SK-N-SH treated with all-trans-retinoic acid at 6 μM for 48 hours (cell line): Measurements from ENCODE around the gene AFM.
"Not testable (repeated sequence)": the region's sequence is repeated elsewhere in the genome, so short reads cannot be mapped to it uniquely, and the experiment has no call there.

Experiments used
- ATAC-seq: fragments of 200-7000 bp; cut with Tn5 transposase; 3 replicates; pipeline ENCODE4 v1.9.1; 2020; ENCODE audit warnings: mild to moderate bottlenecking, moderate library complexity
- ARNTL ChIP-seq: fragments of 450-650 bp; formaldehyde crosslinking; IDR thresholded peaks from 2 replicates; pipeline ENCODE4 v1.5.0; 2020; ENCODE audit warnings: low read depth, mild to moderate bottlenecking, moderate library complexity, borderline replicate concordance
- BACH2 ChIP-seq: fragments of 250-450 bp; sonication (Bioruptor Pico); IDR thresholded peaks from 2 replicates; pipeline ENCODE4 v1.9.0; 2021; ENCODE audit warnings: mild to moderate bottlenecking, borderline replicate concordance
- CREB5 ChIP-seq: fragments of 250-450 bp; sonication (Bioruptor Pico); IDR thresholded peaks from 2 replicates; pipeline ENCODE4 v1.5.1; 2020; ENCODE audit warnings: low read depth, mild to moderate bottlenecking, moderate library complexity
- CSDC2 ChIP-seq: fragments of 250-450 bp; sonication (Bioruptor Pico); IDR thresholded peaks from 2 replicates; pipeline ENCODE4 v1.5.0; 2020; ENCODE audit warnings: mild to moderate bottlenecking, moderate library complexity
- CSRNP3 ChIP-seq: fragments of 250-450 bp; sonication (Bioruptor Pico); IDR thresholded peaks from 2 replicates; pipeline ENCODE4 v1.5.1; 2021; ENCODE audit warnings: mild to moderate bottlenecking, moderate library complexity
- ESRRG ChIP-seq: fragments of 250-450 bp; sonication (Bioruptor Pico); IDR thresholded peaks from 2 replicates; pipeline ENCODE4 v1.6.1; 2021; ENCODE audit warnings: mild to moderate bottlenecking
- OSR1 ChIP-seq: fragments of 250-450 bp; sonication (Bioruptor Pico); IDR thresholded peaks from 2 replicates; pipeline ENCODE4 v1.8.0; 2022; ENCODE audit warnings: moderate library complexity, mild to moderate bottlenecking, inconsistent platforms
- PPARA ChIP-seq: fragments of 250-450 bp; sonication (Bioruptor Pico); IDR thresholded peaks from 2 replicates; pipeline ENCODE4 v1.5.0; 2020; ENCODE audit warnings: mild to moderate bottlenecking, borderline replicate concordance
- SNAI2 ChIP-seq: fragments of 250-450 bp; sonication (Bioruptor Pico); IDR thresholded peaks from 2 replicates; pipeline ENCODE4 v1.5.0; 2020; ENCODE audit warnings: mild to moderate bottlenecking, moderate library complexity
- TCF4 ChIP-seq: fragments of 250-450 bp; sonication (Bioruptor Pico); IDR thresholded peaks from 2 replicates; pipeline ENCODE4 v1.8.0; 2021; ENCODE audit warnings: mild to moderate bottlenecking, moderate library complexity, borderline replicate concordance
- TSHZ2 ChIP-seq: fragments of 250-450 bp; sonication (Bioruptor Pico); IDR thresholded peaks from 2 replicates; pipeline ENCODE4 v1.5.0; 2020; ENCODE audit warnings: mild to moderate bottlenecking, moderate library complexity
- ZC3H10 ChIP-seq: fragments of 250-450 bp; sonication (Bioruptor Pico); IDR thresholded peaks from 2 replicates; pipeline ENCODE4 v1.5.1; 2021; ENCODE audit warnings: mild to moderate bottlenecking, moderate library complexity
- ZNF565 ChIP-seq: fragments of 450-650 bp; formaldehyde crosslinking; conservative IDR thresholded peaks from 2 replicates; pipeline ENCODE4 v1.5.0; 2020; ENCODE audit warnings: low read depth, mild to moderate bottlenecking, moderate library complexity
- ZNF70 ChIP-seq: fragments of 450-650 bp; formaldehyde crosslinking; IDR thresholded peaks from 2 replicates; pipeline ENCODE4 v1.5.0; 2020; ENCODE audit warnings: mild to moderate bottlenecking, moderate library complexity

AFM gene

GRCh38 chr4:73544620-73545019 is 63.1 kb downstream of the AFM start:
- TF ChIP-seq ZNF70 (no peak), CSDC2 (no peak), CREB5 (CRISPR knock-in tag) (no peak), TSHZ2 (no peak), ESRRG (CRISPR knock-in tag) (no peak), OSR1 (CRISPR knock-in tag) (no peak), BACH2 (CRISPR knock-in tag) (no peak), ZNF565 (CRISPR knock-in tag) (no peak), SNAI2 (no peak), ARNTL (CRISPR knock-in tag) (no peak), ZC3H10 (CRISPR knock-in tag) (no peak), CSRNP3 (CRISPR knock-in tag) (no peak), PPARA (CRISPR knock-in tag) (no peak), TCF4 (CRISPR knock-in tag) (no peak)
- no peak for ATAC-seq

GRCh38 chr4:73550865-73551264 is 69.3 kb downstream of the AFM start:
- not testable (repeated sequence) for ATAC-seq
